ENCODE results near the gene TEFM.
"Not testable (repeated sequence)": the region's sequence is repeated elsewhere in the genome, so short reads cannot be mapped to it uniquely, and the experiment has no call there.

Gene TEFM

DNA sequence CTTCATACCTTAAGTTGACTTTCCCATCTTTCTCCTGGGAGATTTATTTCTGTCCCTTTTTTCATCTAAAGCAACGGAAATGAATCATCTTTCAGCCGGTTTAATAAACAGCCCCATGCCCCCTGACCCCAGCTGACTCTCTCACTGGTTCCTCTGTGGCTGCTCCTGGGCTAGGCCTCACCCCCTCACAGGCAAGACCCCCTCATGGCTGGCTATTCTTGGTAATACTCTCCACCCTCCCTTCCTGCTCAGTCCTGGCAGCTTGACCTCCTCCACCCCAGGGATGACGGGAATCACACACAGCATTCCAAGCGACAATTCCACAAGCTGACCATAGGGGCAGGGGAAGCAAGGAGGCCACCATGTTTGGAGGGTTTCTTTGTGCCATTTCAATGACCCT is 14.2 kb upstream of the TEFM start:
- no peak for DNase-seq (ENCODE audit: low spot score)
- TF ChIP-seq, protein P1, sequence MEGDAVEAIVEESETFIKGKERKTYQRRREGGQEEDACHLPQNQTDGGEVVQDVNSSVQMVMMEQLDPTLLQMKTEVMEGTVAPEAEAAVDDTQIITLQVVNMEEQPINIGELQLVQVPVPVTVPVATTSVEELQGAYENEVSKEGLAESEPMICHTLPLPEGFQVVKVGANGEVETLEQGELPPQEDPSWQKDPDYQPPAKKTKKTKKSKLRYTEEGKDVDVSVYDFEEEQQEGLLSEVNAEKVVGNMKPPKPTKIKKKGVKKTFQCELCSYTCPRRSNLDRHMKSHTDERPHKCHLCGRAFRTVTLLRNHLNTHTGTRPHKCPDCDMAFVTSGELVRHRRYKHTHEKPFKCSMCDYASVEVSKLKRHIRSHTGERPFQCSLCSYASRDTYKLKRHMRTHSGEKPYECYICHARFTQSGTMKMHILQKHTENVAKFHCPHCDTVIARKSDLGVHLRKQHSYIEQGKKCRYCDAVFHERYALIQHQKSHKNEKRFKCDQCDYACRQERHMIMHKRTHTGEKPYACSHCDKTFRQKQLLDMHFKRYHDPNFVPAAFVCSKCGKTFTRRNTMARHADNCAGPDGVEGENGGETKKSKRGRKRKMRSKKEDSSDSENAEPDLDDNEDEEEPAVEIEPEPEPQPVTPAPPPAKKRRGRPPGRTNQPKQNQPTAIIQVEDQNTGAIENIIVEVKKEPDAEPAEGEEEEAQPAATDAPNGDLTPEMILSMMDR (IDR thresholded peaks at IDR 0.05) = no peak
- no peak overlapping the region for H3K27ac ChIP-seq
- no peak overlapping the region for H3K4me3 ChIP-seq

DNA sequence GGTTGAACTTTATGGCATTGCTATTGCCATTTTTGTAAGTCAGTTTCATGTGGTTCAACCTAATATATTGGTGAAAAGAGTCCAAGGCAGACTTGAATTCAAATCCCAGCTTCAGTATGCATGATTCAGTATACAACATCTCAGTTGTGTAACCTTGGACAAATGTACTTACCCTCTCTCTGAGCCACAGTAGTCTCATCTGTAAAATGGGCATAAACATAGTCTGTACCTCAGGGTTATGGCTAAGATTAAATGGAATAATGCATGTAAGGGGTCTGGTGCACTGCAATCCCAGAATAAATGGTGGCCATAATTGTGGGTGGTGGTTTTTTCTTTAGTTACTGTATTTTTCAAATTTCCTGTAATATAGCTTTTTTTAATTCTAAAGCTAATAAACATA is 11.0 kb upstream of the TEFM start:
- DNase-seq (ENCODE audit: low spot score) = no peak
- Histone ChIP-seq H3K4me3 (no peak overlapping the region), H3K27ac (no peak overlapping the region)
- TF ChIP-seq, protein P1 (IDR thresholded peaks at IDR 0.05) = no peak

DNA sequence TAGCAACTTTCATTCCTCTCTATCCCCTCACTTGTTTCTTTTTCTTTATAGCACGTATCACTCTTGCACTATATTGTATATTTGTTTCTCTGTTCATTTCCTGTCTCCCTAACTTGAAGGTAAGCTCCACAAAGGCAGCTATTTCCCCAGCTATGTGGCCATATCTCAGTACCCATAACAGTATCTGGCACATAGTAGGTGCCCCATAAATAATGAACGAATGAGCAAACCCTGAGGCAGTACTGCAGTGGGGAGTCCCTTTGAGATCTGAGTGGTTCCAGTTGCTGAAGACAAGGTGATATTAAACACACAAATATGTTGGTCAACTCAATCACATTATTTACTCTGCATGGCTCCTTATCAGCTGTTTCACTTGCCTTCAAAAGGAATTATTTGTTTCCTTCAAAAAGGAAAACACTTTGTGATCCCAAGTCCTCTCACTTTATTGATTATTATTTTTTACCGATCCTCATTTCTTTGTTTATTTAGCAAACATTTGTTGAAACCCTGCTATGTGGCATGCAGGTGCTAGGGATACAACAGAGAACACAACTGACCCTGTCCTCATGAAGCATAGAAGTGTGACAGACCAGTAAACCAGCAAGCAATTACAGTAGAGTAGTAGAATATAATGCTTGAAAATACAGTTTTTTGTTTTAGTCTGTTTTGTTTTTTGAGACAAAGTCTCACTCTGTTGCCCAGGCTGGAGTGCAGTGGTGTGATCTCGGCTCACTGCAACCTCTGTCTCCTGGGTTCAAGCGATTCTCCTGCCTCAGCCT is 10.0 kb upstream of the TEFM start:
- H3K4me3 ChIP-seq = no peak overlapping the region

DNA sequence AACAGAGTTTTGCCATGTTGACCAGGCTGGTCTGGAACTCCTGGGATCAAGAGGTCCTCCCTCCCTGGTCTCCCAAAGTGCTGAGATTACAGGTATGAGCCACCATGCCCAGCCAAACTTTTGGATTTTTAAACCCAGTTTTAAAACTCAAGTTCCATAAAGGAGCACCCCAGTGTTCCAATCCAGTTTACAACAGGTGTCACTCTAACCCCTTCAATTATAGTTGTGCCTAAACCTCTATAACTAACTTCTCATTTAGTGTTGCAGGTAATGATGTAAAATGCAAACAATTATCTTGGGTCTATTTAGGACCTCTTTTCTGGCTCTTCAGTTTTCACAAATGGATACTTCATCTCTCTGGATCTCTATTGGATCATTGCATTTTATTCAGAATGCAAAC is 7.9 kb upstream of the TEFM start:
- H3K27ac ChIP-seq = no peak overlapping the region
- TF ChIP-seq, protein P1 (IDR thresholded peaks at IDR 0.05) = no peak
- no peak overlapping the region for H3K4me3 ChIP-seq
- DNase-seq (ENCODE audit: low spot score) = no peak

More for the DNA sequence above, 10.0 kb upstream of the TEFM start:
- no peak overlapping the region for H3K27ac ChIP-seq
- TF ChIP-seq, protein P1 (IDR thresholded peaks at IDR 0.05) = no peak
- no peak for DNase-seq (ENCODE audit: low spot score)

DNA sequence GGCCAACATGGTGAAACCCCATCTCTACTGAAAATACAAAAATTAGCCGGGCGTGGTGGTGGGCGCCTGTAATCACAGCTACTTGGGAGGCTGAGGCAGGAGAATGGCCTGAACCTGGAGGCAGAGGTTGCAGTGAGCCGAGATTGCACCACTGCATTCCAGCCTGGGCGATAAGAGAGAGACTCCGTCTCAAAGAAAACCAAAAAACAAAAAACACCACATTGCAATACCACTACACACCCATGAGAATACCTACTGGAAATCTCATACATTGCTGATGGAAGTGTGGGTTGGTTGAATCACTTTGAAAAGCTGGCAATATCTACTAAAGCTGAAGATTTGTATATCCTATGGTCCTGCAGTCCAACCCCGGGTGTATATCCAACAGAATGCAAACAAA is 4.1 kb upstream of the TEFM start:
- H3K27ac ChIP-seq; DNase-seq (ENCODE audit: low spot score); H3K4me3 ChIP-seq: not testable (repeated sequence)

DNA sequence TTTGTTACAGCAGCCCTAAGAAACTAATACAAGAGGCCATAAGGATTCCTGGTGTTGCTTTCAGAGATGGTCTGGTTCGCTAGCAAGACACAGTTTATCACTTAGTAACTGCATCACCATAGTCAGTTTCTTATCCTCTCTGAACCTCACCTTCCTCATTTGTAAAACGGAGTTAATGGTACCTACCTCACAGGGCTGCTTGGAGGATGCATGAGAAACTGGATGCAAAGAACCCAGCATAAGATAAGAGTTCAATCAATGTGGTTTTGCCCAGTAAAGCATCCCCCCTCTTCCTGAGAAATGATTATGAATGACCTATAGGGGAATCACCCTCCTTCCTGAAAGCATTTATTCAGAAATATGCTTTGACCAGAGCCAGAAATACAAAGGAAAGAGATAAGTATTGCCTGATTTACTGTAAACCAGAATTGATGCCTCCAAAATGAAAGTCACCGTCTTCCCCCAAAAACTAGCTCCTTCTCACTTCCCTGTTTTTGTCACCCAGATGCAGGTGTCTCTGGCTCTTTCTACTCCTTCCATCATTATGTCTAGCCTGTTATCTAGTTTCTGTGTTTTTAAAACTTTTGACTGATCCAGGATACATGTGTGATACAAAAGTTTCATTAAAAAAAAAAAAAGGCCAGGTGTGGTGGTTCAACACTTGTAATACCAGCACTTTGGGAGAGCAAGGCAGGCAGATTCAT is 2.8 kb upstream of the TEFM start:
- TF ChIP-seq, protein P1 (IDR thresholded peaks at IDR 0.05) = no peak
- H3K4me3 ChIP-seq = no peak overlapping the region
- no peak overlapping the region for H3K27ac ChIP-seq
- no peak for DNase-seq (ENCODE audit: low spot score)

DNA sequence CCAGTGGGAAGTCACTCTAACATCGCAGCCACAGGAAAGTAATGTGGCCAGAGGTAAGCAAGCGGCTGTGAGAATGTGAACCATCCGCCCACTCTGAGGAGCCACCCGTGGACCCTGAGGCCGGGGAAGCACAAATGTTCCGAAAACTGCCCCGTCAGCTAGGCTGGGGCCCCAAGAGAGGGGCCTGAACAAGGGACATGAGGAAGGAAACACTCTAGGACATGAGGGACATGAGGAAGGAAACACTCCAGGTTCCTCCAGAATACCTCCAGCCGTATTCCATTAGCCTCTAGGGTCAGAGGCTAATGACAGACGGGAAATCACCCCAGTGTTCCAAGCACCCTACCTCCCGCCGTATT is 317 bp downstream of the TEFM start:
- DNase-seq (ENCODE audit: low spot score) = no peak
- TF ChIP-seq, protein P1 (IDR thresholded peaks at IDR 0.05) = no peak
- Histone ChIP-seq H3K4me3 (peak overlapping the region; percentile 80), H3K27ac (peak overlapping the region; percentile 85 to 89)
